Fibroblast of skin of back (primary cell): Measurements from ENCODE around the gene CUL2.
"Not testable (repeated sequence)": the region's sequence is repeated elsewhere in the genome, so short reads cannot be mapped to it uniquely, and the experiment has no call there.

ENCODE experiments used
- DNase-seq: peaks from one replicate; pipeline ENCODE4 v3.0.0-alpha.2; 2013

CUL2 gene

DNA sequence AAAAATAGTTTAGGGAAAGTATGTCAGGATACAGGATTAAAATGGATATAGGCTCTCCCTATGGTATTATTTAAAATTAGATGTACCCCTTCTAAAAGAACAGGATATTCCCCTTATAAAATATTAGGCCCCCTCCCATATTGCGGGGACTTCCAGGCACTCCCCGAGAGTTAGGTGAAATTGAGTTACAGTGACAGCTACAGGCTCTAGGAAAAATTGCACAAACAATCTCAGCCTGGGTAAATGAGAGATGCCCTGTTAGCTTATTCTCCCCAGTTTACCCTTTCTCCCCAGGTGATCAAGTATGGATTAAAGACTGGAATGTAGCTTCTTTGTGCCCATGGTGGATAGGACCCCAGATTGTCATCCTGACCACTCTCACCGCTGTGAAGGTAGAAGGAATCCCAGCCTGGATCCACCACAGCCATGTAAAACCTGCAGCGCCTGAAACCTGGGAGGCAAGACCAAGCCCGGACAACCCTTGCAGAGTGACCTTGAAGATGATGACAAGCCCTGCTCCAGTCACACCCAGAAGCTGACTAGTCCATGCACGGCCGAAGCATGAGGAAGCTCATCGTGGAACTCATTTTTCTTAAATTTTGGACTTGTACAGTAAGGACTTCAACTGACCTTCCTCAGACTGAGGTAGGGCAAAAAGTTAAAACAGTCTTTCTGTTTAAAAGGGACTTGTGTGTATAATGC, 115.6 kb downstream of the CUL2 start:
- DNase-seq: not testable (repeated sequence)

- DNase-seq: not testable (repeated sequence)
Observed at GRCh38 chr10:34973757-34974156, 116.4 kb downstream of the CUL2 start.

- not testable (repeated sequence) for DNase-seq
Observed at GRCh38 chr10:34973121-34973520, 117.0 kb downstream of the CUL2 start.

DNA sequence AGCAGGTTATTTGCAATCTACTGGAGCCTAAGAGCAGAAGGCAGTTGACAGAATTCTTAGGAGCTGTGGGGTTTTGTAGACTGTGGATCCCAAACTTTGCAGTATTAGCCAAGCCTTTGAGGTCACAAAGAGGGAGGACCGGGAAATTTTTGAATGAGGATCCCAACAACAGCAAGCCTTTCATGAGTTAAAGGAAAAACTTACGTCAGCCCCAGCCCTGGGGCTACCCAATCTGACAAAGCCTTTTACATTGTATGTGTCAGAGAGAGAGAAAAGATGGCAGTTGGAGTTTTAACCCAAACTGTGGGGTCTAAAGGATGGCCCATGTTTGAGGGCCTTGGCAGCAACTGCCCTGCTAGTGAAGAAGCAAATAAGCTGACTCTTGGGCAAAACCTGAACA, 117.5 kb downstream of the CUL2 start:
- DNase-seq: not testable (repeated sequence)

DNA sequence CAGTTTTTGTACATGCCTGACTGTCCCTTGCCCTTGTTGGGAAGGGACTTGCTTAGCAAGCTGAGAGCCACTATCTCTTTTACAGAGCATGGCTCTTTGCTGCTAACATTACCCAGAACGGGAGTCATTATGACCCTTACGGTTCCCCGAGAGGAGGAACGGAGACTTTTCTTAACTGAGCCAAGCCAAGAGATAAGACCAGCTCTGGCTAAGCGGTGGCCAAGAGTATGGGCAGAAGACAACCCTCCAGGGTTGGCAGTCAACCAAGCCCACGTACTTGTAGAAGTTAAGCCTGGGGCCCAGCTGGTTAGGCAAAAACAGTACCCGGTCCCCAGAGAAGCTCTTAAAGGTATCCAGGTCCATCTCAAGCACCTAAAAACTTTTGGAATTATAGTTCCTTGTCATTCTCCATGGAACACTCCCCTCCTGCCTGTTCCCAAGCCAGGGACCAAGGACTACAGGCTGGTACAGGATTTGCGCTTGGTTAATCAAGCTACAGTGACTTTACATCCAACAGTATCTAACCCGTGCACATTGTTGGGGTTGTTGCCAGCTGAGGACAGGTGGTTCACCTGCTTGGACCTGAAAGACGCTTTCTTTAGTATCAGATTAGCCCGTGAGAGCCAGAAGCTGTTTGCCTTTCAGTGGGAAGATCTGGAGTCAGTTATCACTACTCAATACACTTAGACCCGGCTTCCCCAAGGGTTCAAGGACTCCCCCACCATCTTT, 118.4 kb downstream of the CUL2 start:
- DNase-seq: not testable (repeated sequence)

DNA sequence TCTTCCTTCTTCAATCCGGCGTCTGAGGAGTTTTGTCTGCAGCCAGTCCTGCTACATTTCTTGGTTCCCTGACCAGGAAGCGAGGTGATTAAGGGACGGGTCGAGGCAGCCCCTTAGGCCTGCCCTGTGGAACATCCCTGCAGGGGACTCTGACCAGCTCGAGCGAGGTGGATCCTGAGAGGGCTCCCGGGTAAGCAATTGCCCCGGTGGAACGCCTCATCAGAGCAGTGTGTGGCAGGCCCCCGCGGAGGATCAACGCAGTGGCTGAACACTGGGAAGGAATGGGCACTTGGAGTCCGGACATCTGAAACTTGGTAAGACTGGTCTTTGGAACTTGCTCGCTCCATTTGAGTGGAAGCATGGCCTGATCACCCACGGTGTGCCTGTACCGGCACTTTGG, 121.0 kb downstream of the CUL2 start:
- DNase-seq: no peak

- peak; percentile 81 for DNase-seq
Observed at GRCh38 chr10:34967335-34967880, 122.7 kb downstream of the CUL2 start.

DNA sequence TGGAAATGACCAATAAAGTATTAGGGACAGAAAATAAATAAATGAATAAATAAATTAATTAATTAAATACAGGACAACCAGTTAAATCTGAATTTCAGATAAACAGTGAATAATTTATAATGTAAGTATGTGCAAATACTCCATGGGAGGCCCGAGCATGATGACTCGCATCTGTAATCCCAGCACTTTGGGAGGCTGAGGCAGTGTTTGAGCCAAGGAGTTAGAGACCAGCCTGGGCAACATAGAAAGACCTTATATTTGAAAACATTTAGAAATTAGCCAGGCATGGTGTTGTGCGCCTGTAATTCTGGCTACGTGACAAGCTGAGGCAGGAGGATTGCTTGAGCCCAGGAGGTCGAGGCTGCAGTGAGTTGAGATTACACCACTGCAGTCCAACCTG, 123.7 kb downstream of the CUL2 start:
- DNase-seq: peak; percentile 43

DNA sequence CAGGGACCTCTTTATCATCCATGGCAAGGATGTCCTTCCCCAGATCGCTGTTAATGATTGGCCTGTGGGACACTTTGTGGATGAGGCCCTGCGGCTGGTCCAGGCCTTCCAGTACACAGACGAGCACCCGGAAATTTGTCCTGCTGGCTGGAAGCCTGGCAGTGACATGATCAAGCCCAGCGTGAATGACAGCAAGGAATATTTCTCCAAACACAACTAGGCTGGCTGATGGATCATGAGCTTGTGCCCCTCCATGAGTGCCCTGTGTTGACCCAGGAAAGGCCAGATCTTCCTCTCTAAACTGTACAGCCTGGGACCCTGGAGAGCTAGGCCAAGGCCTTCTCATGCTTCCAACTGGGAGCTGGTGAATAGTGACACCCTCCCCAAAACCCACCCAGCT, 124.1 kb downstream of the CUL2 start:
- DNase-seq: no peak

GRCh38 chr10:34964166-34964800, 125.9 kb downstream of the CUL2 start:
- no peak for DNase-seq

DNA sequence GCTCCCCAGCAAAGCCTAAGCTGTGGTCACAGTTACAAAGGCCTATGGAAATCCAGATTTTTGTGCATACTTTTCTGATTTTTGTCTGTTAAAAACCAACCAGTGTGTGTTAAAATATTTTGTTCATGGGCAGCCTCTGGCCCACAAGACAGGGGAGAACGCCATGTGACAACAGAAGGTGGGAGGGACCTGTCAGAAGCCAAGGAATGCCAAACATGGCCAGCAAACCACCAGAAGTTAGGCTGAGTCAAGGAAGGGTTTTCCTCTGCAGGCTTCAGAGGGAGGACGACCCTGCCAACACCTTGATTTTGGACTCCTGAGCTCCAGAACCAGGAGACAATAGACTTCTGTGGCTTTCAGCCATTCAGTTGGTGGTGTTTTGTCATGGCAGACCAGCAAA, 127.3 kb downstream of the CUL2 start:
- no peak for DNase-seq

DNA sequence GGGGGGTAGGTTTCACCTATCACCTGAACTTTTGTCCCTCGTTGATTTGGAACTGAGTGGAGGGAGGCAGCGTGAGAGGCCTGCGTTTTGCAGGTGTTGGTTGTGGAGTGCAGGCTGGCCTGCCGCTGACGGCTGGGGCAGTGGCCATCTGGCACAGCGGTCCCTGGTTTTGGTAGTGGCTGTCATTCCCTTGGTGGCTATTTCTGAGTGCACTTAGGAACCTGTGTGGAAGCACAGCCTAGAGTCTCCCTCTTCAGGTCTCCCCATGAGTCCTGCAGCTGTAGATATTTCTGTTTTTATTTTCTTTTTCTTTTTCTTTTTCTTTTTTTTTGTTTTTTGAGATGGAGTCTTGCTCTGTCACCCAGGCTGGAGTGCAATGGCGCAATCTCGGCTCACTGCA, 129.2 kb downstream of the CUL2 start:
- DNase-seq: no peak

DNA sequence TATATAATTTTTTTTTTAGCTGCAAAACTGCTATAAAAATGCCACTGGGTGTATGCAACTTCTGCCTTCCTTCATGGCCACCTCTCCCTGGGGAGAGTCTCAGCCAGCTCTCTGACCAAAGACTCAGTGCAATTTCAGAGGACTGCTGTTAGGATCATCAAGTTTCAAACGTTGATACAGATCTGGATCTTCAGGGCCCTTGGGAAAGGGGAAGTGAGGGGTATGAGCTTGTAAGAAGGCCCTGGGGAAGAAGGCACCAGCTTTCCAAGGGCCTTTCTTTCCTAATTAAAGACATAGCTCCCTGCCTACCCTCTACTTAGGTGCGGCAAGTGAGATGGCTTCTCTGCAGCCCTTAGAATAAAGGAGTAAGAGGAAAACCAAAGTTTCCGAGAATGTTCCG, 130.4 kb downstream of the CUL2 start:
- DNase-seq: no peak

DNA sequence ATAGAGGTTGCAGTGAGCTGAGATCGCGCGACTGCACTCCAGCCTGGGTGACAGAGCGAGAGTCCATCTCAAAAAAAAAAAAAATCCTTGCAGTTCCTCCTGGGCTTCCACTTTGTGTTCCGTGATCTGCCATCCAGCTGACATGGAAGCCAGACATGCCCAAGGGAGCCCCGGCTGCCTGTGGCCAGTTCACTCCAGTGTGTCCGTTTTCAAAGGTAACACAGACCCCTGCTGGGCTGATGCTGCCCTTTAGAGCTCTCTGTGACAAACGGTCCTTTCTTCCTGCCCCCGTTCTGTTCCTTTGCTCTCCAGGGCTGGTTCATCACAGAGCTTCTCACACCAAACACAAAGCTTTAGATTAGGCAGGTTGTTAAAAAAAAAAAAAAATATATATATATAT, 130.8 kb downstream of the CUL2 start:
- no peak for DNase-seq
